GM18502 (cell line): ENCODE data around the gene NUDT19.
"Not testable (repeated sequence)": the region's sequence is repeated elsewhere in the genome, so short reads cannot be mapped to it uniquely, and the experiment has no call there.

Source experiments
- ATAC-seq: cut with Tn5 transposase; IDR thresholded peaks from one replicate; pipeline ENCODE4 v1.9.1; 2021; ENCODE audit warnings: mild to moderate bottlenecking; ENCODE audit not compliant: unreplicated experiment, poor library complexity

Gene NUDT19

DNA sequence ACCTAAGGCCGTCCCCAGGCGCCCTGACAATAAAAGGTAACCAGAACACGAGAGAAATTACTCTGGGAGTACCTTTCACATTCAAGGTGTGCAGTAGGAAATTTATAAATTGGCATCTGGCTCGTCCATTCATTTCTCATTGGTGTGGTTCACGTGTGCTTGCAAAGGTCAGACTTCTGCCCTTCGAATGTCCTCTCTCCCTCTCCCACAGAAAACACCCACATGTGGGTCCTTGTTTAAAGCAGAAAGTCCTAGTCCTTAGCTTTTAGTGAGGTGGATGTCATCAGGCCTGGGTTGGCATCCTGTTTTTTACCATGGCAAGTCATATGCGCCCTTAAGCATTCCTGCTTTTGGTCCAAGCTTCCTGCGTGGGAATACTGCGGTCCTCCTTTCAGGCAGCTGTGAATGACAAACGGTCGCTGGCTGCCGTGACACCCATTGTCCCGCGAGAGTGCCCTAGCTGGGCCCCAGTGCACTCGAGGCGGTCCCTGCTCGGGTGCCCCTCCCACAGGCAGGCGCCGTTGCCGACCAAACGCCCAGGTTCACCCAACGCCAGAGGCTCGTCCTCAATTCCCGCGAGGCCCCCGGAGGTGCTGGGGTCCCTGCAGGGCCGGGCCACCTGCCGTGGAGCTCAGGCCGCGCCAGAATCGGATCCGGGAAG is at the start of gene NUDT19:
TSS of gene NUDT19 (plus strand) at position 531 of the 661 bp plus-strand sequence. CDS start 140 bp downstream, outside the sequence.
- ATAC-seq, result peak; percentile 91

DNA sequence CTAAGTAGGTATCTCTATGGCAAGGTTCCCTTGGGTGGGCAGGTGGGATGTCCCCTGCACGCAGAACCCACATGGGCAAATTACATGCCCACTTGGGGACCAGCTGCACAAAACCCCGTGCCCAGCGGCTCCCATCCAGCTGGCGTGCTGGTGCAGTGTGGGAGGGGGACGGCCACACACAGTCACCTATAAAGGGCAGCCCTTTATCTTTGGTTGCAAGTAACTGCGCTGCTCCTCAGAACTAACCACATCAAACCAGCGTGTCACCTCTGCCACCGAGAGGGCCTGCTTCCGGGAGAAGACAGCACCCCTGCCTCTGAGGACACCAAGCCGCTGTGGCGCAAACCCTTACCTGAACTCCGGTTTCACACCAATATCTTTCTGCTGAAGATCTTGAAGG is 48.9 kb upstream of the NUDT19 start:
- no peak for ATAC-seq

GRCh38 chr19:32646556-32646955 is 45.1 kb upstream of the NUDT19 start:
- no peak for ATAC-seq

- ATAC-seq, result no peak
Observed at GRCh38 chr19:32647361-32647760, 44.3 kb upstream of the NUDT19 start.

DNA sequence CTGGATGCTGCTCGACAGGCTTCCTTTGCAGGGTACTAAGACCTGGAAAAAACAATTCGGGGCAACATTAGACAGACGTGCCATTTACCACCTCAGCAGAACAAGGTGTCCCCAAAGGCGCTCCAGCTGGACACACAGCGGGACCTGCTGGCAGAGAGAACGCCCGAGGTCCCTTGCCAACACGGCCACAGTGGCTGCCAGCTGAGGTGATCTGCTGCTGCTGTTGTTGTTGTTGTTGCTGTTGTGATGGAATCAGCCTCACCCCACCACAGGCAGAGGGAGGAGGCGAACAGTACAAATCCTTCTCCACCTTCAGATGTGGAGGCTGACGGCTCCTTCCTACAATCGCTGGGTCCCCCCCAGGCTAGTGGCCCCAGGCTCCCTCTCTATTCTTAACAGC is 41.9 kb upstream of the NUDT19 start:
- ATAC-seq, result no peak

GRCh38 chr19:32650671-32651070 is 41.0 kb upstream of the NUDT19 start:
- ATAC-seq, result no peak

- no peak for ATAC-seq
Observed at GRCh38 chr19:32651729-32652140, 39.9 kb upstream of the NUDT19 start.

GRCh38 chr19:32652331-32652730 is 39.3 kb upstream of the NUDT19 start:
- not testable (repeated sequence) for ATAC-seq

GRCh38 chr19:32652894-32653598 is 38.6 kb upstream of the NUDT19 start:
- no peak for ATAC-seq

GRCh38 chr19:32653599-32653915 is 38.1 kb upstream of the NUDT19 start:
- ATAC-seq, result no peak

DNA sequence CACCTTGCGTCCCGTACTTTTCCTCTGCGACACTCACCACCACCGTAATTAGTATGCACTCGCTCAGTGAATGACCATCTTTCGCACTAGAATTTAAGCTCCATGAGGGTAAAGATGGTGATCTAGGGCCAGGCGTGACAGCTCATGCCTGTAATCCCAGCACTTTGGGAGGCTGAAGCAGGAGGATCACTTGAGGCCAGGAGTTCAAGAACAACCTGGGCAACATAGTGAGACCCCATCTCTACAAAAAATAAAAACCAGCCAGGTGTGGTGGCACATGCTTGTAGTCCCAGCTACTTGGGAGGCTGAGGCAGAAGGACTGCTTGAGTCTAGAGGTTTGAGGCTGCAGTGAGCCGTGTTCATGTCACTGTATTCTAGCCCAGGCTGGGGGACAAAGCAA is 35.2 kb upstream of the NUDT19 start:
- ATAC-seq, result not testable (repeated sequence)

DNA sequence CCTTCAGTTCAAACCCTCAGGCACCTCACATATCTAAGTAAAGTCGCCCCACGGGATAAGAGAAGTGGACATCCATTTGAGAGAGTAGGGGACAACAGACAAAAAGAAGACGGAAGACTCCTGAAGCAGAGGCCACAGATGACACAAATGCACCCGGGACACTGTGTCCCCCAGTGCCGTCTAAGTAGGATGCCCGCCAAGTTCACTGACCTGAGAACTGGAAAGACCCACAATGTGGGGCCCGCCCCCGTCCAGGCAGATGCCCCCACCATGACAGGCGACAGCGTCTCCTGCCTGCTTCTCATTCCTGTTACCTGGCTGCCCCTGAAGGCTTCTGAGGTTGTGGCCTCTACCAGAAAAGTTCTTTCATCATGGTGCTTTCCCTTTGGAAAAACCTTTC is 33.5 kb upstream of the NUDT19 start:
- no peak for ATAC-seq

- ATAC-seq, result no peak
Observed at GRCh38 chr19:32658527-32658926, 33.1 kb upstream of the NUDT19 start.

DNA sequence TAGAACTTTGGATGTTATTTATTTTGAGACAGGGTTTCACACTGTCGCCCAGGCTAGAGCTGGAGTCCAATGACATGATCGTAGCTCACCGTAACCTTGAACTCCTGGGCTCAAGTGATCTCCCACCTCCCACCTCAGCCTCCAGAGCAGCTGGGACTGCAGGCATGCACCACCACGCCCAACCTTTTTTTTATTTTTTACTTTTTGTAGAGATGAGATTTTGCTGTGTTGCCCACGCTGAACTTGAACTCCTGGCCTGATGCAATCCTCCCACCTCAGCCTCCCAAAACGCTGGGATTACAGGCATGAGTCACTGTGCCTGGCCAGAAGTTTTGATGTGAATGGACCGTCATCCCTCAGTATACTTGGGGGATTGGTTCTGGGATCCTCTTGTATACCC is 30.3 kb upstream of the NUDT19 start:
- ATAC-seq, result no peak

GRCh38 chr19:32662186-32662585 is 29.4 kb upstream of the NUDT19 start:
- no peak for ATAC-seq

- ATAC-seq, result no peak
Observed at GRCh38 chr19:32666084-32666483, 25.5 kb upstream of the NUDT19 start.

- ATAC-seq, result no peak
Observed at GRCh38 chr19:32669310-32669709, 22.3 kb upstream of the NUDT19 start.

GRCh38 chr19:32671883-32672593 is 19.6 kb upstream of the NUDT19 start:
- no peak for ATAC-seq

- ATAC-seq, result no peak
Observed at GRCh38 chr19:32672841-32673240, 18.8 kb upstream of the NUDT19 start.

GRCh38 chr19:32673573-32673972 is 18.0 kb upstream of the NUDT19 start:
- ATAC-seq, result no peak

DNA sequence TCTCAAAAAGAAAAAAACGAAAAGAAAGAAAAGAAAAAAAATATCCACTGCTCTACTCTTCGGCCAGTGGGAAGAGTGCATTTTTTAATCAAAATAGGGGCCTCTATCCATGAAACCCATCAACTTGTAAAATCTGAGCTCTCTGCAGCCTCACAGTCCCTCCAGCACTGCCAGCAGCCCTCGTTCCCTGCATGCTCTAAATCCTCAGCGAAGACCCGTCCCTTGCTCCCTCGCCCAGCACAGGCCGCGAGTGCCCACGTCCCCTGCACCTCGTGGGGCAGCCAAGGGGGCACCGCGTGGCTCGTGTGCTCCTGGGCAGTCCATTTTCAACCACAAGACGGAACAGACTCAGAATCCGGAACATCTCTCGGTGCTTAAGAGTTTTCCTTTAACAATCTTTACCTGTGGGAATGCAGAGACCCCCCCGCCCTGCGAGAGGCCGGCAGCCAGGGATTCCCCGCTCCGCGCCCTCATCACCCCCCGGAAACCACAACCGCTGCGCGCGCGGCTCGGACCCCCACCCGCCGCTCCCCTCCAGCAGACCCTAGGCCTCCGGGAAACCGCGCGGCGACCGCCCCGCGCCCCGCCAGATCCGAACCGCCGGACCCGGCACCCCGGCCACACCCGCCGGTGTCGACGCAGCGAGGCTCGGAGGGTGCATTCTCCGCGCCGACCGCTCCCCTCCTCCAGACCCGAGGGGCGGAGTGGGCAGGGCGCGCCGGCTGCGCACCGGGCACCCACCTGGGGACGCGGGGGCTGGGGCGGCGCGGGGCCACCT is 17.3 kb upstream of the NUDT19 start:
- ATAC-seq, result peak; percentile 18
